Trophoblast cell (in vitro differentiated cells and primary cell): ENCODE results near the gene MTHFD2. TPM values are rescaled to one million over a fixed set of nuclear protein-coding genes. Genes with fewer than 3 reads are reported as not detected.

Experiments used
- DNase-seq, 2 donors: peaks; one replicate each; pipeline ENCODE4 v3.0.0-alpha.2; 2016
- H2AFZ ChIP-seq: 2 replicates; pipeline ENCODE4 v1.6.1; 2013; ENCODE audit warnings: low read length, moderate library complexity, mild to moderate bottlenecking; ENCODE audit not compliant: insufficient read depth, poor library complexity
- H2AK5ac ChIP-seq: 2 replicates; pipeline ENCODE4 v1.6.1; 2013; ENCODE audit warnings: mild to moderate bottlenecking, low read length
- H2BK120ac ChIP-seq: 2 replicates; pipeline ENCODE4 v1.6.1; 2013; ENCODE audit warnings: low read length, mild to moderate bottlenecking, moderate library complexity; ENCODE audit not compliant: insufficient read depth, poor library complexity
- H2BK12ac ChIP-seq: 2 replicates; pipeline ENCODE4 v1.6.1; 2013; ENCODE audit warnings: mild to moderate bottlenecking, low read length, moderate library complexity
- H2BK5ac ChIP-seq: 2 replicates; pipeline ENCODE4 v1.6.1; 2013; ENCODE audit warnings: low read length, low read depth, moderate library complexity, mild to moderate bottlenecking; ENCODE audit not compliant: poor library complexity
- H3K14ac ChIP-seq: 2 replicates; pipeline ENCODE4 v1.6.1; 2013; ENCODE audit warnings: mild to moderate bottlenecking, low read length
- H3K18ac ChIP-seq: 2 replicates; pipeline ENCODE4 v1.6.1; 2013; ENCODE audit warnings: mild to moderate bottlenecking, low read length
- H3K23ac ChIP-seq: 2 replicates; pipeline ENCODE4 v1.6.1; 2013; ENCODE audit warnings: low read length
- H3K27ac ChIP-seq: 2 replicates; pipeline ENCODE4 v1.5.1; 2013; ENCODE audit warnings: low read depth, mild to moderate bottlenecking, inconsistent platforms, low read length, moderate library complexity
- H3K27me3 ChIP-seq: 2 replicates; pipeline ENCODE4 v1.6.1; 2013; ENCODE audit warnings: inconsistent platforms, mild to moderate bottlenecking, low read length, moderate library complexity; ENCODE audit not compliant: insufficient read depth
- H3K36me3 ChIP-seq, 2 experiments: 1 replicate in 1 of 2; 2 replicates in 1 of 2; pipeline ENCODE4 v1.6.1; 2013; ENCODE audit warnings: low read length in 2 of 2, mild to moderate bottlenecking in 2 of 2, moderate library complexity in 1 of 2; ENCODE audit not compliant: insufficient read depth in 2 of 2, control insufficient read depth in 1 of 2
- H3K4ac ChIP-seq: 2 replicates; pipeline ENCODE4 v1.6.1; 2013; ENCODE audit warnings: low read depth, mild to moderate bottlenecking, low read length, moderate library complexity
- H3K4me1 ChIP-seq, 2 experiments: 1 replicate in 1 of 2; 2 replicates in 1 of 2; pipeline ENCODE4 v1.6.1; 2013; ENCODE audit warnings: low read length in 2 of 2, mild to moderate bottlenecking in 2 of 2, moderate library complexity in 1 of 2; ENCODE audit not compliant: insufficient read depth in 2 of 2, control insufficient read depth in 1 of 2
- H3K4me2 ChIP-seq: 2 replicates; pipeline ENCODE4 v1.6.1; 2013; ENCODE audit warnings: inconsistent platforms, mild to moderate bottlenecking, low read length, moderate library complexity
- H3K4me3 ChIP-seq: 2 replicates; pipeline ENCODE4 v1.5.1; 2013; ENCODE audit warnings: mild to moderate bottlenecking, low read depth, low read length, inconsistent platforms
- H3K79me1 ChIP-seq: one replicate; pipeline ENCODE4 v1.6.1; 2013; ENCODE audit warnings: low read length
- H3K79me2 ChIP-seq: 2 replicates; pipeline ENCODE4 v1.6.1; 2013; ENCODE audit warnings: low read length, mild to moderate bottlenecking; ENCODE audit not compliant: control insufficient read depth, insufficient read depth, poor library complexity
- H3K9ac ChIP-seq: 2 replicates; pipeline ENCODE4 v1.6.1; 2013; ENCODE audit warnings: mild to moderate bottlenecking, low read length
- H3K9me3 ChIP-seq: 2 replicates; pipeline ENCODE4 v1.6.1; 2013; ENCODE audit warnings: low read depth, mild to moderate bottlenecking, control low read depth, inconsistent platforms, low read length; ENCODE audit not compliant: insufficient read depth
- H4K12ac ChIP-seq: 2 replicates; pipeline ENCODE4 v1.6.1; 2013; ENCODE audit warnings: low read depth, mild to moderate bottlenecking, low read length, moderate library complexity
- H4K8ac ChIP-seq: 2 replicates; pipeline ENCODE4 v1.6.1; 2013; ENCODE audit warnings: low read depth, mild to moderate bottlenecking, low read length, moderate library complexity
- H4K91ac ChIP-seq: one replicate; pipeline ENCODE4 v1.6.1; 2013; ENCODE audit warnings: low read depth, mild to moderate bottlenecking, low read length, moderate library complexity
- WGBS: extraction: QIAGEN DNeasy Blood & Tissue Kit; methylation state at CpG from one replicate; pipeline ENCODE4 v1.1.7; 2013; ENCODE audit warnings: missing lambda C conversion rate; ENCODE audit not compliant: insufficient read length, insufficient coverage; ENCODE audit errors: extremely low coverage; 5-methylcytosine and 5-hydroxymethylcytosine counted together
- polyA plus RNA-seq: library from polyadenylated mRNA; stranded (reverse); fragments of 200-250 nt; gene quantifications from 2 replicates; pipeline ENCODE4 v1.2.3, GENCODE V29; 2013

The MTHFD2 gene
- polyA plus RNA-seq: 94.1 and 99.7 TPM in 2 replicates

- WGBS: no CpG with 5 or more reads among the region's 96 CpGs
Measured at GRCh38 chr2:74198461-74199274, at the start of gene MTHFD2. Gene MTHFD2, plus strand, starts transcription at chr2:74198615. Its CDS starts 27 bp downstream, at chr2:74198642.

DNA sequence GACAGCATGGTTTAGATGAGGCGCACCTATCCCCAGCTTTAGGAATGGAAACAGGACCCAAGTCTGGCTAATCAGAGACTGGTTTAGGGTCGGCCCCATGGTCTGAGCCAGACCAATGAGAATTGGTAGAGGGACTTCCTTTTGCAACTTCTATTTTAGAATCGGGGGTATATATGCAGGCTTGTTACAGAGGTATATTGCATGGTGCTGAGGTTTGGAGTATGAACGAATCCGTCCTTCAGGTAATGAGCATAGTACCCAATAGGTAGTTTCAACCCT lies 49.2 kb upstream of the MTHFD2 start:
- H3K18ac ChIP-seq: no peak overlapping the region
- no peak overlapping the region for H2BK5ac ChIP-seq
- H4K8ac ChIP-seq: no peak overlapping the region
- no peak overlapping the region for H4K91ac ChIP-seq
- H3K9ac ChIP-seq: no peak overlapping the region
- H3K79me1 ChIP-seq: peaks cover 7% of the 10 kb centered on the region
- H3K27ac ChIP-seq: no peak overlapping the region
- WGBS: no CpG with 5 or more reads among the region's 5 CpGs
- no peak overlapping the region for H2AFZ ChIP-seq
- no peak overlapping the region for H4K12ac ChIP-seq
- peaks cover 8% of the 10 kb centered on the region in 2 experiments for H3K36me3 ChIP-seq
- H3K4me3 ChIP-seq: no peak overlapping the region
- no peak overlapping the region for H2AK5ac ChIP-seq
- no peak overlapping the region for H3K4ac ChIP-seq
- H3K9me3 ChIP-seq: no peaks in the 10 kb centered on the region
- H3K14ac ChIP-seq: no peak overlapping the region
- H2BK120ac ChIP-seq: no peak overlapping the region
- no peak overlapping the region for H3K4me2 ChIP-seq
- peaks cover 8% of the 10 kb centered on the region for H3K79me2 ChIP-seq
- no peak overlapping the region for H2BK12ac ChIP-seq
- DNase-seq: no peak
- H3K23ac ChIP-seq: no peak overlapping the region
- peaks cover 4 to 11% of the 10 kb centered on the region in 2 experiments for H3K4me1 ChIP-seq
- H3K27me3 ChIP-seq: no peaks in the 10 kb centered on the region

More at GRCh38 chr2:74198461-74199274, at the start of gene MTHFD2:
- Histone ChIP-seq H3K9ac (peak within 1 kb of the TSS; percentile 83), H4K91ac (peak within 1 kb of the TSS; percentile 77), H3K79me1 (peaks cover 4% of the 10 kb centered on the region), H3K4ac (peak within 1 kb of the TSS; percentile 76), H3K18ac (peak within 1 kb of the TSS; percentile 76), H3K27me3 (no peaks in the 10 kb centered on the region), H2BK120ac (peak within 1 kb of the TSS; percentile 83), H3K9me3 (peaks cover 2% of the 10 kb centered on the region), H2BK12ac (peak within 1 kb of the TSS; percentile 0), H3K4me1 (peaks cover 2 to 3% of the 10 kb centered on the region in 2 experiments), H3K14ac (peak within 1 kb of the TSS; percentile 87), H3K4me3 (peak within 1 kb of the TSS; percentile 90), H3K23ac (no peak within 1 kb of the TSS), H3K36me3 (peaks cover 0 to 2% of the 10 kb centered on the region in 2 experiments), H2AFZ (peak within 1 kb of the TSS; percentile 89), H2BK5ac (peak within 1 kb of the TSS; percentile 18), H2AK5ac (peak within 1 kb of the TSS; percentile 63), H3K4me2 (peak within 1 kb of the TSS; percentile 89), H3K79me2 (peaks cover 6% of the 10 kb centered on the region), H4K12ac (peak within 1 kb of the TSS; percentile 78), H3K27ac (peak within 1 kb of the TSS; percentile 72), H4K8ac (peak within 1 kb of the TSS; percentile 82)
- peak; percentile 98 to 99 for DNase-seq

DNA sequence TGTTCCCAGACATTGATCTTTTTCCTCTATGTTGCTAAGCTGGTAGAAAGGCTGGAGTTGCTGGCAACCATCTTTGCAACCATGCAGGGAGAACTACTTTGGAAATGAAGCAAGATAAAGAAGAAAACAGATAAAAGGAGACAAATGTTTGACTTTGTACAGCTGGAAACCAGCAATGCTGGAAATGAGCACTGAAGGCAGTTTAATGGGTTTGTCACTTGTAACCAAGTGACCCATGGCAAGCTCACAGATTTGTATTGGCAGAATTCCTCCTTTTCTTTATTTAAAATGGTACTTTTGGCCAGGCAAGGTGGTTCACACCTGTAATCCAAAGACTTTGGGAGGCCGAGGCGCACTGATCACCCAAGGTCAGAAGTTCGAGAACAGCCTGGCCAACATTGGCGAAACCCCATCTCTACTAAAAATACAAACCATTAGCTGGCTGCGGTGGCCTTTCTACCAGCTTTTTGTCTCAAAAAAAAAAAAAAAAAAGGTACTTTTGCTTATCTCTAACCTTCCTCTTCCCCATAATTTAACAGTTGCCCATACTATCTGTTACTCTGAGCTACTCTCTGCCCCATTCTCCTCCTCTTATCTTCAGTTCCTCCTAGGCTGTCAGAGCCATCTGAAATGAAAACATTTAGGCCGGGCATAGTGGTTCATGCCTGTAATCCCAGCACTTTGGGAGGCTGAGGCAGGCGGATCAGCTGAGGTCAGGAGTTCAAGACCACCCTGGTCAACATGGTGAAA lies 48.7 kb upstream of the MTHFD2 start:
- Histone ChIP-seq H3K14ac (no peak overlapping the region), H3K4ac (no peak overlapping the region), H3K4me1 (peaks cover 4 to 11% of the 10 kb centered on the region in 2 experiments), H4K12ac (no peak overlapping the region), H3K23ac (no peak overlapping the region), H3K27ac (no peak overlapping the region), H4K8ac (no peak overlapping the region), H3K9me3 (no peaks in the 10 kb centered on the region), H3K18ac (no peak overlapping the region), H3K9ac (no peak overlapping the region), H3K4me2 (no peak overlapping the region), H3K4me3 (no peak overlapping the region), H3K79me2 (peaks cover 8% of the 10 kb centered on the region), H2BK5ac (no peak overlapping the region), H2BK12ac (no peak overlapping the region), H2AFZ (no peak overlapping the region), H3K27me3 (no peaks in the 10 kb centered on the region), H2AK5ac (no peak overlapping the region), H3K36me3 (peaks cover 5 to 8% of the 10 kb centered on the region in 2 experiments), H3K79me1 (peaks cover 7% of the 10 kb centered on the region), H4K91ac (no peak overlapping the region), H2BK120ac (no peak overlapping the region)
- WGBS: no CpG with 5 or more reads among the region's 7 CpGs
- DNase-seq: no peak

- Histone ChIP-seq H2AFZ (no peak overlapping the region), H3K4ac (no peak overlapping the region), H3K36me3 (peaks cover 12 to 18% of the 10 kb centered on the region in 2 experiments), H3K27ac (no peak overlapping the region), H4K12ac (no peak overlapping the region), H3K9me3 (no peaks in the 10 kb centered on the region), H3K79me2 (peaks cover 3% of the 10 kb centered on the region), H4K8ac (no peak overlapping the region), H3K79me1 (peaks cover 2% of the 10 kb centered on the region), H2BK5ac (no peak overlapping the region), H4K91ac (no peak overlapping the region), H3K23ac (no peak overlapping the region), H3K27me3 (no peaks in the 10 kb centered on the region), H3K4me1 (peaks cover 0 to 5% of the 10 kb centered on the region in 2 experiments), H2AK5ac (no peak overlapping the region), H3K9ac (no peak overlapping the region), H3K14ac (no peak overlapping the region), H2BK120ac (no peak overlapping the region), H3K4me3 (no peak overlapping the region), H3K18ac (no peak overlapping the region), H3K4me2 (no peak overlapping the region), H2BK12ac (no peak overlapping the region)
- no peak for DNase-seq
- no CpG with 5 or more reads among the region's 2 CpGs for WGBS
Measured at GRCh38 chr2:74152954-74153353, 45.5 kb upstream of the MTHFD2 start.
